HepG2 (cell line): ENCODE results near the gene PYGB. TPM values are rescaled to one million over a fixed set of nuclear protein-coding genes. Genes with fewer than 3 reads are reported as not detected.
A peak's percentile ranks its signal among the peaks of the same experiment; 100 is the strongest.

Experiments used
- ADNP ChIP-seq: sonication (generic); formaldehyde crosslinking; IDR thresholded peaks from 2 replicates; pipeline ENCODE4 v1.4.0; 2020; ENCODE audit warnings: missing genetic modification reagents
- EHMT2 ChIP-seq: fragments of 200-600 bp; sonication (generic); IDR thresholded peaks from 2 replicates; pipeline ENCODE4 v1.7.0; 2017; ENCODE audit warnings: antibody characterized with exemption, low read depth, low read length, borderline replicate concordance
- HCFC1 ChIP-seq: fragments of 150-350 bp; IDR thresholded peaks from 2 replicates; pipeline ENCODE4 v1.6.1; 2014; ENCODE audit warnings: low read depth, low read length
- RELA ChIP-seq: sonication (generic); formaldehyde crosslinking; IDR thresholded peaks from 2 replicates; pipeline ENCODE4 v1.4.0; 2020; ENCODE audit warnings: missing genetic modification reagents
- SETDB1 ChIP-seq: sonication (generic); formaldehyde crosslinking; IDR thresholded peaks from 2 replicates; pipeline ENCODE4 v1.5.1; 2020; ENCODE audit warnings: missing genetic modification reagents, mild to moderate bottlenecking, borderline replicate concordance
- ZNF225 ChIP-seq: sonication (generic); formaldehyde crosslinking; IDR thresholded peaks from 2 replicates; pipeline ENCODE4 v1.4.0; 2020; ENCODE audit warnings: mild to moderate bottlenecking, missing genetic modification reagents
- ZNF274 ChIP-seq: sonication (generic); formaldehyde crosslinking; IDR thresholded peaks from 2 replicates; pipeline ENCODE4 v1.5.1; 2020; ENCODE audit warnings: mild to moderate bottlenecking, missing genetic modification reagents
- ZNF619 ChIP-seq: sonication (generic); formaldehyde crosslinking; IDR thresholded peaks from 2 replicates; pipeline ENCODE4 v1.4.0; 2020; ENCODE audit warnings: mild to moderate bottlenecking, missing genetic modification reagents
- ZNF629 ChIP-seq: sonication (generic); formaldehyde crosslinking; conservative IDR thresholded peaks from 2 replicates; pipeline ENCODE4 v1.5.0; 2020; ENCODE audit warnings: missing genetic modification reagents
- ZSCAN30 ChIP-seq: sonication (generic); formaldehyde crosslinking; IDR thresholded peaks from 2 replicates; pipeline ENCODE4 v1.5.0; 2020; ENCODE audit warnings: mild to moderate bottlenecking, missing genetic modification reagents
- polyA plus RNA-seq, 8 experiments: library from polyadenylated mRNA; depleted of rRNA in 3 of 8; stranded (reverse) in 7 of 8; unstranded in 1 of 8; fragments of >200 nt; fragmentation: Illumina TruSeq in 4 of 8; extraction: Trizol in 4 of 8; gene quantifications; 2 replicates each; pipeline versions ENCODE4 v1.2.1 to v1.2.3, GENCODE V29; 2011 to 2016; ENCODE audit warnings: low read depth in 4 of 8, missing spikeins in 1 of 8, mixed read lengths in 1 of 8; ENCODE audit not compliant: insufficient read depth in 1 of 8
- total RNA-seq, 5 experiments: library from RNA; depleted of rRNA; stranded (reverse); fragments of >200 nt; fragmentation: Illumina TruSeq; extraction: Trizol; gene quantifications; 2 replicates each; pipeline ENCODE4 v1.2.3, GENCODE V29; 2016; ENCODE audit warnings: low read depth in 1 of 5
- TF ChIP-seq, protein P1 (sequence below): sonication (generic); formaldehyde crosslinking; IDR thresholded peaks from 2 replicates; pipeline ENCODE4 v1.5.0; 2020; ENCODE audit warnings: missing genetic modification reagents
- TF ChIP-seq, protein P2 (sequence below): sonication (generic); formaldehyde crosslinking; conservative IDR thresholded peaks from 2 replicates; pipeline ENCODE4 v1.4.0; 2020; ENCODE audit warnings: missing genetic modification reagents
- TF ChIP-seq, protein P3 (sequence below): sonication (generic); formaldehyde crosslinking; IDR thresholded peaks from 2 replicates; pipeline ENCODE4 v1.4.0; 2020; ENCODE audit warnings: missing genetic modification reagents, mild to moderate bottlenecking, borderline replicate concordance
- TF ChIP-seq, protein P4 (sequence below): IDR thresholded peaks from 2 replicates; pipeline ENCODE4 v1.6.1; 2018; ENCODE audit warnings: missing genetic modification reagents
- TF ChIP-seq, protein P5 (sequence below): sonication (generic); formaldehyde crosslinking; IDR thresholded peaks from 2 replicates; pipeline ENCODE4 v1.4.0; 2020; ENCODE audit warnings: missing genetic modification reagents

The PYGB gene
- total and polyA plus RNA-seq, 2 of the 13 experiments (the other 11 are each of a cell fraction or from before 2014, with no cell fraction given), result 24.2 to 86.3 TPM

DNA sequence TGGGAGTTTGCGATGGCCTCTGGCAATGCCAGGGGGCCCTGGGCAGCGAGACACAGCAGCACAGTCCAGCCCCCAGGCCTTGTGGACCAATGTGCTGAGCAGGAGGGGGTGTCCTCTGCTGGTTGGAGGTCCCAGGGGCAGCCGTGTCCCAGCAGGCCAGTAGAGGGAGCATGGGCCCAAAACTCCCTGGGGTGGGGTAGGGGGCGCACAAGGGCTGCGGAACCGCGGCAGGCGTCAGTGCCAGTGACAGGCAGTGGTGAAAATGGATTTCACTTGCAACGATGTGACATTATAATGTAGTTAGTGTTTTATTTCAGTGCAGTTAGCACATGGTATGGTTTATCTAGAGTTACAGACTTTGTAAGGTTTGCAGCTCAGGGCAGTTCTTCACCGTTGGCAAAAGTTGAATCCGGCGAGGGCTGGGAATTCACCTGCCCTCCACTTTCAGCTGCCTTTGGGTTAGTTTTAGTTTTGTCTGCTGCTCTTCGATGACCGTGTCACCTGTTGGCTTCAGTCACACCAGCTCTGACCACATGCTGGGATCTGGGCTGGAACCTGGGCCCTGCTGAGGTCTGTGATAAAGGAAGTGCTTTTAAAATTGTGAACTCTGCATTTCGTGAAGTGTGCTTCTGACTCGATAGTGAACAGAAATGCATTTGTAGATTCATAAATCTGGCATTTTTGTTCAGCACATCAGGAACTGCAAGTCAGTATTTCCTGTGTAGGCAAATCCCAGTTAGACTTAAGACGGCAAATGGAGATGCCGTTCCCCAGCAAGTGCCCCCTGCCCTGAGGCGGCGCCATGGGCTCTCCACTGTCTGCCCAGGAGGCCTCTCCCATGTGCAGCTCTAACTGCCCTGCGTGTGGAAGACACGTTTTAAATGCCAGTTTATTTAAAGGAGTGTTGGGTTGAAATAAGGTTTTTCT lies 46.8 kb downstream of the PYGB start (continued):
- TF ChIP-seq, protein P1, sequence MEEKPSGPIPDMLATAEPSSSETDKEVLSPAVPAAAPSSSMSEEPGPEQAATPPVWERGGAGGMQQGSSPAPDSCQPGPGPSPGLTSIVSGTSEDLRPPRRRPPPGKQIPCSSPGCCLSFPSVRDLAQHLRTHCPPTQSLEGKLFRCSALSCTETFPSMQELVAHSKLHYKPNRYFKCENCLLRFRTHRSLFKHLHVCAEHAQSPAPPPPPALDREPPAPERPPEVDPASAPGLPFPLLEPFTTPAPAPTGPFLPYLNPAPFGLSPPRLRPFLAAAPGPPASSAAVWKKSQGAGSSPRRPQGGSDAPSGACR (CRISPR knock-in tag), result no peak; the same call in 1 of the 2 replicates
- TF ChIP-seq RELA (CRISPR knock-in tag) (peak; percentile 80; the same call in 1 of the 2 replicates), ADNP (CRISPR knock-in tag) (0 out of 2 replicates have a peak, but pooled peaks have one; percentile 52), SETDB1 (CRISPR knock-in tag) (no peak), EHMT2 (no peak), ZNF619 (CRISPR knock-in tag) (peak; percentile 66; the same call in 1 of the 2 replicates), ZNF629 (CRISPR knock-in tag) (peak; percentile 55; the same call in 1 of the 2 replicates), ZNF274 (CRISPR knock-in tag) (0 out of 2 replicates have a peak, but pooled peaks have one; percentile 61), HCFC1 (peak; percentile 35; the same call in 1 of the 2 replicates), ZSCAN30 (CRISPR knock-in tag) (no peak), ZNF225 (CRISPR knock-in tag) (0 out of 2 replicates have a peak, but pooled peaks have one; percentile 60)
- TF ChIP-seq, protein P2, sequence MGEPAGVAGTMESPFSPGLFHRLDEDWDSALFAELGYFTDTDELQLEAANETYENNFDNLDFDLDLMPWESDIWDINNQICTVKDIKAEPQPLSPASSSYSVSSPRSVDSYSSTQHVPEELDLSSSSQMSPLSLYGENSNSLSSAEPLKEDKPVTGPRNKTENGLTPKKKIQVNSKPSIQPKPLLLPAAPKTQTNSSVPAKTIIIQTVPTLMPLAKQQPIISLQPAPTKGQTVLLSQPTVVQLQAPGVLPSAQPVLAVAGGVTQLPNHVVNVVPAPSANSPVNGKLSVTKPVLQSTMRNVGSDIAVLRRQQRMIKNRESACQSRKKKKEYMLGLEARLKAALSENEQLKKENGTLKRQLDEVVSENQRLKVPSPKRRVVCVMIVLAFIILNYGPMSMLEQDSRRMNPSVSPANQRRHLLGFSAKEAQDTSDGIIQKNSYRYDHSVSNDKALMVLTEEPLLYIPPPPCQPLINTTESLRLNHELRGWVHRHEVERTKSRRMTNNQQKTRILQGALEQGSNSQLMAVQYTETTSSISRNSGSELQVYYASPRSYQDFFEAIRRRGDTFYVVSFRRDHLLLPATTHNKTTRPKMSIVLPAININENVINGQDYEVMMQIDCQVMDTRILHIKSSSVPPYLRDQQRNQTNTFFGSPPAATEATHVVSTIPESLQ (CRISPR knock-in tag), result no peak
- TF ChIP-seq, protein P3, sequence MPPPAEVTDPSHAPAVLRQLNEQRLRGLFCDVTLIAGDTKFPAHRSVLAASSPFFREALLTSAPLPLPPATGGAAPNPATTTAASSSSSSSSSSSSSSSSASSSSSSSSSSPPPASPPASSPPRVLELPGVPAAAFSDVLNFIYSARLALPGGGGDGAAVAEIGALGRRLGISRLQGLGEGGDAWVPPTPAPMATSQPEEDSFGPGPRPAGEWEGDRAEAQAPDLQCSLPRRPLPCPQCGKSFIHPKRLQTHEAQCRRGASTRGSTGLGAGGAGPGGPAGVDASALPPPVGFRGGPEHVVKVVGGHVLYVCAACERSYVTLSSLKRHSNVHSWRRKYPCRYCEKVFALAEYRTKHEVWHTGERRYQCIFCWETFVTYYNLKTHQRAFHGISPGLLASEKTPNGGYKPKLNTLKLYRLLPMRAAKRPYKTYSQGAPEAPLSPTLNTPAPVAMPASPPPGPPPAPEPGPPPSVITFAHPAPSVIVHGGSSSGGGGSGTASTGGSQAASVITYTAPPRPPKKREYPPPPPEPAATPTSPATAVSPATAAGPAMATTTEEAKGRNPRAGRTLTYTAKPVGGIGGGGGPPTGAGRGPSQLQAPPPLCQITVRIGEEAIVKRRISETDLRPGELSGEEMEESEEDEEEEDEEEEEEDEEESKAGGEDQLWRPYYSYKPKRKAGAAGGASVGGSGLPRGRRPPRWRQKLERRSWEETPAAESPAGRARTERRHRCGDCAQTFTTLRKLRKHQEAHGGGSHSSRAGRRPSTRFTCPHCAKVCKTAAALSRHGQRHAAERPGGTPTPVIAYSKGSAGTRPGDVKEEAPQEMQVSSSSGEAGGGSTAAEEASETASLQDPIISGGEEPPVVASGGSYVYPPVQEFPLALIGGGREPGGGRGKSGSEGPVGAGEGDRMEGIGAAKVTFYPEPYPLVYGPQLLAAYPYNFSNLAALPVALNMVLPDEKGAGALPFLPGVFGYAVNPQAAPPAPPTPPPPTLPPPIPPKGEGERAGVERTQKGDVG, result no peak
- TF ChIP-seq, protein P4, sequence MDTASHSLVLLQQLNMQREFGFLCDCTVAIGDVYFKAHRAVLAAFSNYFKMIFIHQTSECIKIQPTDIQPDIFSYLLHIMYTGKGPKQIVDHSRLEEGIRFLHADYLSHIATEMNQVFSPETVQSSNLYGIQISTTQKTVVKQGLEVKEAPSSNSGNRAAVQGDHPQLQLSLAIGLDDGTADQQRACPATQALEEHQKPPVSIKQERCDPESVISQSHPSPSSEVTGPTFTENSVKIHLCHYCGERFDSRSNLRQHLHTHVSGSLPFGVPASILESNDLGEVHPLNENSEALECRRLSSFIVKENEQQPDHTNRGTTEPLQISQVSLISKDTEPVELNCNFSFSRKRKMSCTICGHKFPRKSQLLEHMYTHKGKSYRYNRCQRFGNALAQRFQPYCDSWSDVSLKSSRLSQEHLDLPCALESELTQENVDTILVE (CRISPR knock-in tag), result peak; percentile 72; the same call in 1 of the 2 replicates
- TF ChIP-seq, protein P5, sequence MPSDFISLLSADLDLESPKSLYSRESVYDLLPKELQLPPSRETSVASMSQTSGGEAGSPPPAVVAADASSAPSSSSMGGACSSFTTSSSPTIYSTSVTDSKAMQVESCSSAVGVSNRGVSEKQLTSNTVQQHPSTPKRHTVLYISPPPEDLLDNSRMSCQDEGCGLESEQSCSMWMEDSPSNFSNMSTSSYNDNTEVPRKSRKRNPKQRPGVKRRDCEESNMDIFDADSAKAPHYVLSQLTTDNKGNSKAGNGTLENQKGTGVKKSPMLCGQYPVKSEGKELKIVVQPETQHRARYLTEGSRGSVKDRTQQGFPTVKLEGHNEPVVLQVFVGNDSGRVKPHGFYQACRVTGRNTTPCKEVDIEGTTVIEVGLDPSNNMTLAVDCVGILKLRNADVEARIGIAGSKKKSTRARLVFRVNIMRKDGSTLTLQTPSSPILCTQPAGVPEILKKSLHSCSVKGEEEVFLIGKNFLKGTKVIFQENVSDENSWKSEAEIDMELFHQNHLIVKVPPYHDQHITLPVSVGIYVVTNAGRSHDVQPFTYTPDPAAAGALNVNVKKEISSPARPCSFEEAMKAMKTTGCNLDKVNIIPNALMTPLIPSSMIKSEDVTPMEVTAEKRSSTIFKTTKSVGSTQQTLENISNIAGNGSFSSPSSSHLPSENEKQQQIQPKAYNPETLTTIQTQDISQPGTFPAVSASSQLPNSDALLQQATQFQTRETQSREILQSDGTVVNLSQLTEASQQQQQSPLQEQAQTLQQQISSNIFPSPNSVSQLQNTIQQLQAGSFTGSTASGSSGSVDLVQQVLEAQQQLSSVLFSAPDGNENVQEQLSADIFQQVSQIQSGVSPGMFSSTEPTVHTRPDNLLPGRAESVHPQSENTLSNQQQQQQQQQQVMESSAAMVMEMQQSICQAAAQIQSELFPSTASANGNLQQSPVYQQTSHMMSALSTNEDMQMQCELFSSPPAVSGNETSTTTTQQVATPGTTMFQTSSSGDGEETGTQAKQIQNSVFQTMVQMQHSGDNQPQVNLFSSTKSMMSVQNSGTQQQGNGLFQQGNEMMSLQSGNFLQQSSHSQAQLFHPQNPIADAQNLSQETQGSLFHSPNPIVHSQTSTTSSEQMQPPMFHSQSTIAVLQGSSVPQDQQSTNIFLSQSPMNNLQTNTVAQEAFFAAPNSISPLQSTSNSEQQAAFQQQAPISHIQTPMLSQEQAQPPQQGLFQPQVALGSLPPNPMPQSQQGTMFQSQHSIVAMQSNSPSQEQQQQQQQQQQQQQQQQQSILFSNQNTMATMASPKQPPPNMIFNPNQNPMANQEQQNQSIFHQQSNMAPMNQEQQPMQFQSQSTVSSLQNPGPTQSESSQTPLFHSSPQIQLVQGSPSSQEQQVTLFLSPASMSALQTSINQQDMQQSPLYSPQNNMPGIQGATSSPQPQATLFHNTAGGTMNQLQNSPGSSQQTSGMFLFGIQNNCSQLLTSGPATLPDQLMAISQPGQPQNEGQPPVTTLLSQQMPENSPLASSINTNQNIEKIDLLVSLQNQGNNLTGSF, result no peak
